OCI-LY7 (cell line): ENCODE results near the gene PLAAT3.
"Not testable (repeated sequence)": the region's sequence is repeated elsewhere in the genome, so short reads cannot be mapped to it uniquely, and the experiment has no call there.

Experiments
- EZH2phosphoT487 ChIP-seq: fragments of 200-600 bp; sonication (generic); IDR thresholded peaks from 2 replicates; pipeline ENCODE4 v1.6.1; 2018; ENCODE audit warnings: low read depth, borderline replicate concordance, mild to moderate bottlenecking, mixed run types, antibody characterized with exemption, low read length, moderate library complexity, mixed read lengths
- TF ChIP-seq, protein P1 (sequence below): fragments of 200-600 bp; sonication (generic); conservative IDR thresholded peaks from 2 replicates; pipeline ENCODE4 v1.5.1; 2014; ENCODE audit warnings: mild to moderate bottlenecking, antibody characterized with exemption, low read length, moderate library complexity, mixed read lengths

GRCh38 chr11:63638436-63638835, 24.2 kb upstream of the PLAAT3 start:
- TF ChIP-seq, protein P1, sequence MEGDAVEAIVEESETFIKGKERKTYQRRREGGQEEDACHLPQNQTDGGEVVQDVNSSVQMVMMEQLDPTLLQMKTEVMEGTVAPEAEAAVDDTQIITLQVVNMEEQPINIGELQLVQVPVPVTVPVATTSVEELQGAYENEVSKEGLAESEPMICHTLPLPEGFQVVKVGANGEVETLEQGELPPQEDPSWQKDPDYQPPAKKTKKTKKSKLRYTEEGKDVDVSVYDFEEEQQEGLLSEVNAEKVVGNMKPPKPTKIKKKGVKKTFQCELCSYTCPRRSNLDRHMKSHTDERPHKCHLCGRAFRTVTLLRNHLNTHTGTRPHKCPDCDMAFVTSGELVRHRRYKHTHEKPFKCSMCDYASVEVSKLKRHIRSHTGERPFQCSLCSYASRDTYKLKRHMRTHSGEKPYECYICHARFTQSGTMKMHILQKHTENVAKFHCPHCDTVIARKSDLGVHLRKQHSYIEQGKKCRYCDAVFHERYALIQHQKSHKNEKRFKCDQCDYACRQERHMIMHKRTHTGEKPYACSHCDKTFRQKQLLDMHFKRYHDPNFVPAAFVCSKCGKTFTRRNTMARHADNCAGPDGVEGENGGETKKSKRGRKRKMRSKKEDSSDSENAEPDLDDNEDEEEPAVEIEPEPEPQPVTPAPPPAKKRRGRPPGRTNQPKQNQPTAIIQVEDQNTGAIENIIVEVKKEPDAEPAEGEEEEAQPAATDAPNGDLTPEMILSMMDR: not testable (repeated sequence)
- TF ChIP-seq EZH2phosphoT487: not testable (repeated sequence)
